ENCODE data around the gene LMCD1.

Gene LMCD1

DNA sequence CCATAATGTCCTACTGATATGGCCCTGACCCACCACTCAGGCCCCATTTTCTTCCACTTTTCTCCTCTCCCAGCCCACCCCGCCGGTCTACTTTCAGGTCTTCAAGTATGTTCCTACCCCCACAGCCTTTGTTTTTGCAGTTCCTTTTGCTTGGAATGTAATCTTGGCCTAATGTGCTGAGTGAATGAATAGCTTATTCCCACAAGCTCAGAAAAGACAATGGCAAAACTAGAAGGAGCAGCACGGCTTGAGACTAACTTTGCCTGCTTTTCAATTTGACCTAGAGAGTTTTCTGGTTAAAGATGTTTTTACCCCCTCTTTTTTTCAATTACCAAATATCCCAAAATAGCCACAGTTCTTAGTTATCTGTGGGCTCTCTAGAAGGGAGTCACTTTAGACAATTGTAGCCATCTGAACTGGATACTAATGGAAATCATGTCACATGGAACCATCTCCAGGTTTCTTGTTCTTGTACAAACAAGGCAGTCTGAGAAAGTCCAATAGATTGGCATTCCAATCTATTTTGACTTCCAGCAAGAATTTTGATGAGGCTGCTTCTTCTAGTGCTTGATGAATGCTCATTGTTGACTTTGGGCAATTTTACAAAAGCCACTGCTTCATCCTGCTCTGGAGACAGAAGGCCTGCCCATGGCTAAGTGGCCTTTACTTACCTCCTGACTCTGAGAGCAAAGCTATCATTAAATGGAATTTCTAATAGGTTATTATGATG is 16.3 kb upstream of the LMCD1 start:
- DNase-seq: no peak

DNA sequence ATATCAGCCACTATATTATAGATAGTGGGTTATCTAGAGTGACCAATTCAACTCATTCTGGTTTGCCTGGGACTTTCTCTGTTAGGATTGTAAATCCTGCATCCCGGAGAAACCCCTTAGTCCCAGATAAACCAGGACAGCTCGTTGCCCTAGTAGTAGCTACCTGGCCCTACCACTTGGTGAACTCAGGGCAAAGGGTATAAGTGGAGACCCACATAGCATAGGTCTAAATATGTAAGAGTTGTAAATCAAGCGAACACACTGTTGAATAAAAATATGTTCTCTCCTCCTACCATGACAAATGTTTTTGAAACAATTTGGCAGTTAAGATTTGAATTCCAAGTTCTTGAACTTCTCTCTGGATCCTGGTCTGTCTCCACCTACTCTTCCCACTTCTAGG is 15.7 kb upstream of the LMCD1 start:
- no peak for DNase-seq

DNA sequence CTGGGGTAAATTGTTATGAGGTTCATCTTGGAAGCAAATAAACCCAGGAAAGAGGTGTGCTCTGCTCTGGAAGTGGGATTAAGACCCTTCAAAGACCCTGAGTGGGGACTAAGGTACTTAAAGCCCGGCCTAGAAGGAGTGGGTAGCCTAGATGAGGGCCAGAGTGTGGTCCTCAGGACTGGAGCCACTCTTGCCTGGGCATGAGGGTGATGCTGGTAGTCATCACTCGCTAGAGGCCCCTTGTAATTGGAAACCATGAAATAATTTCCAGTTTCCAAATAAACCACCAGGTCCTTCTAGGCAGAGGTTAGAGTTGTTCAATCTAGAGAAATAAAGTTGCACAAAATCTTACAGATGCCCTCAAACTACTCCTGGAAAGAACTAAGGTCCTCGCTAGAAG is 15.2 kb upstream of the LMCD1 start:
- DNase-seq: no peak

DNA sequence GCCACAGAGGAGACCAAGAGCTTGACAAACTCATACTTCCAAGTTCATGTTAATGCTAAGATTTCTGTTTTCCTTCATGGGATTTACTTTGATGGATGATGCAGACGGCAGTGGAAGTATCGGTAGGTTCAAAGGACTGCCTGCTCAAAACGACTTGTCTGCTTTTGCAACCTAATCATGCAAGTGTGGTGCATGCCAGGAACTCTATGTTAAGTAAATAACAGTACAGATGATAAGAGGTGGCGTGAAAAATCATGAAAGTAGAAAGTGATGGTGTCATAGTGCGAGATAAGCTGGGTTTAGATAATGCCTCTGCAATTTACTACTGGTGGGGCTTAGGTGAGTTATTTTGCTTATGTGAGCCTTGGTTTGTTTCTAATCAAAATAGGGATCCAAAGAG is 14.7 kb upstream of the LMCD1 start:
- no peak for DNase-seq

DNA sequence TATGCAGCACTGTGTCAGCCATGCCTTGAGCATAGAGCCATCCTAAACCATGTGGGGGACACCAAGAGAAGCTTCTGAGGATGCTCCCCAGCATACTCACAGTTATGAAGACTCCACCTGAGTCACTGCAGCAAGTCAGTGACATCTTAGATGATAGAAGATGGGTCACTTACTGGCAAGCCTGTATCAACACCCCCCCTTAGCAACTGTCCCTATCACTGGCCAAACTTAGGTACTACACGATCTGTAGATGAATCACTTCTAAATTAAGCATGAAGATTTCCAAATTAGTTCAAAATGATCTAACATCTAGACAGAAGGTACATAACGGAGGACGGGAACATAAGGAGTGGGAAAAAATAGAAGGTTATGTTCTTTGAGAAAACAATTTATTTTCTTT is 13.2 kb upstream of the LMCD1 start:
- DNase-seq: no peak

DNA sequence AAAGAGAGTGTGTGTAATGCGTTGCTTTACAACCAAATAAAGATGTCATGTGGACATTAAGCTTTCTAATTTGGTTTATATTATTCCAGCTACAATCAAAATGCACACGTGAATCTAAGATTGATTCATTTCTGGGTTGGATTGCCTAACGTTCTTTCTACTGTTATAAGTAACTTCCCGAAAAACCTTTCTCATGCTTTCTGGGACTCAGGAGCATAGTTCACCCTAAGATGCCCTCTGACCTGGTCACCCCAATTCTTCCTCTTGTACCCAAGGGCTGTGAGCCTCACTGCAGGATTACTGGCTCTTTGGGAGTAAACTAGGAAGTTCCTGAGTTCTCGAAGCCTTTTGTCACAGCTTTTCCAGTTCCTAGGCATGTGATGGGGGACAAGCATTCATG is 12.7 kb upstream of the LMCD1 start:
- DNase-seq: no peak

DNA sequence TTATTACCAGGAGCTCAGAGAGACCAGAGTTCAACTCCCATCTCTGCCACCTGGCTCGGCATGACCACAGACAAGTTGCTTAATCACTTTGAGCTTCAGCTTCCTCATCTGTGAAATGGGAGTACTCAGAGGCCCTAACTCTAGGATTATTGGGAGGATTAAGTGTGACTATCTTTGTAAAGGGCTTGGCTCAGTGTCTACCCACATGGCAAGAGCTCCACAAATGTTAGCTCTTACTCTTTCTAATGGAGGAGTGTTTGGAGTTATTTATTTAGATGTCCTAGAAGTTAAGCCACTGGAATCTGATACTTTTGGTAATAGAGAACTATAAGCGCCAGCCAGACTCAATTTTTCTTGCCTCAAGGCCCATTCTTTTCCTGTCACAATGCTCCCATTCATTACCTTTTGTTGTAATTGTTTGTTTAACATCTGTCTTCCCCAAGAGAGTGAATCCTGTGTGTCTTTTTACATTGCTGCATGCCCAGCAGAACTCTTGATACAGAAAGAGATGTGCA is 12.3 kb upstream of the LMCD1 start:
- no peak for DNase-seq

DNA sequence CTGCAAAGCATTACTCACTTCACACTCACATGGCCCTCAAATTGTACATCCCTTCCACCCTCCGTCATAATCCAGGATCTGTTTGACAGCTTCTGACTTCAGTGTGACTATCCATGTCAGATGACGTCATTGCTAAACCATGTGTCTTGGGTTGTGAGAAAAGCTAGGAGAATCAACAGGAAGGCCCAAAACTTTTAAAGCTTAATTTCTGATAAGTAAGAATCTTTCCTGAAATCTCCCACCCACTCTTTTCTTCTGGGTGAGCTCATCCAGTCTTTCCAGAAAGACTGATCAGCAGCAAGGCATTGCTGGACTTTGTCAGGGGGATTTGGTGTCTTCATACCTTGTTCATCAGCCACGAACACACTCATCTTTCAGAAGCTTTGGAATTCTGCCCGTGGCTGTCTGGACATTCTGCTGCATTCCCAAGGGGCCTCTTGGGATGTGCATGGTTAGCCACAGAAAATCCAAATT is 11.5 kb upstream of the LMCD1 start:
- no peak for DNase-seq

DNA sequence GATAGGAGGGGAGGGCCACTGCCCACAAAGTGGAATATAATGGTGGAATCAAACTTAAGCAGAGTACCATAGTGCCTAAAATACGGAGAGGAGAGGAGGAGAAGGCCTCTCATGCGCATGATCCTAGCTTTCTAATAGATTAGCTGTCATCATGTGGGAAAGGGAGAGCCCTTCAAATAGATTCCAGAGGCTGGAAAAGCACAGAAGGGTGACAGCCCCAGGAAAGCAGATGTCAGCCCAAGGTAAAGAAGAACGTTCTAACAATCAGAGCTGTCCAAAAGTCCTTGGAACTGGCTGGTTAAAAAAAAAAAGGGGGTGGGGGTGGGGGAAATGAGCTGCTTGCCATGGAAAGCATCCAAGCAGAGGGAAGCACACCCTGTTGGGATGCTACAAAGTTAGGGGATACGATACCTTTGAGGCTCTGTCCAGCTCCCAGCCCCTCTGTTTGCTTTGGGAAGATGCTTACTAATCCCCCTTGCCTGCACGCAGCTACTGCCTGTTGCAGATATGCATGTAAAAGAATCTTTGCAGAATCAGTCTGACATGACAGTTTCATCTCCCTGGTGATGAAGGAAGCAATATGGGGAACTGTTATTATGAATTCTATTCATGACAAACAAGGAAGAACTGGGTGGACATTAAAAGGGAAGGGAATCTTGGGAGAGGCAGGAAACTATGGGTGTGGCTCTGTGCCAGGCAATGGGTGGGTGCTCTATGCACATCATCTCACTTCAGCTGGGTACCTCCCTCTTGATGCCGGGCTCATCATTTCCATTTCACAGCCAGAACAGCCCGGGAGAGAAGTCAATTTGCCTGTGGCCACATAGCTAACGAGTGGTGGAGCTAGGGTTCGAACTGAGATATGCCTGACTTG is 10.1 kb upstream of the LMCD1 start:
- DNase-seq: no peak

DNA sequence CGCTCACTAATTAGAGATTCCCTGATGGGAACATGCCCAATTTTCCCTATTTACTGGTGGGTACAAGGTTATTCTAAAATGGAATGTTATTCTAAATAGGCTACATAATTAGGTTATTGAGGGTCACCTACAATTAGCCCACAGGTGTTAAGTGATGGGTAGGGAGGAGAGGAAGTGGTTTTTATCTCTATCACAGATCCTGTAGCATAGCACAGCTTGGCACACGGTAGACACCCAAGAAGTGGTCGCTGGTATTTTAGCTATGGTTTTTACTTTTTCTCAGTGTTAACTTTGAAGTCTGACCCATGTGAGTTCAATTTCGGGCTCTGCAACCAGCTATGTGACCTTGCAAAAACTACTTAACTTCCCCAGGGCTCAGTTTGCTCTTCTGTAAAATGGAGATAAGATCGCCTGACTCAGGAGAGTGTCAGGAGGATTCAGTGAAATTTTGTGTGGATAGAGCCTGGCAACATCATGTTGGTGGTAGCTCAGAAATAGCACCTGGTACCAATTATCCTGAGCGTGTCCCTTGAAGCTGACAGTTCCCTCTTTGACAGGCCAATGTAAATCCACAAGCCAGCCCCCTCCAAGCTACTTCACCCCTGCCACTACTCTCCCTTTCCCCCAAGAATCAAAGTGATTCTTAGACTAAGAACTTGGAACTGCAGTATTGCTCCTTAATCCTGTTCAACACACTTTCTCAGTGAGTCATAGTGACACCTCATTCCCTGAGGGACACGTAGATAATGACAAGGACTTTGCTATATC is 8.7 kb upstream of the LMCD1 start:
- no peak for DNase-seq

DNA sequence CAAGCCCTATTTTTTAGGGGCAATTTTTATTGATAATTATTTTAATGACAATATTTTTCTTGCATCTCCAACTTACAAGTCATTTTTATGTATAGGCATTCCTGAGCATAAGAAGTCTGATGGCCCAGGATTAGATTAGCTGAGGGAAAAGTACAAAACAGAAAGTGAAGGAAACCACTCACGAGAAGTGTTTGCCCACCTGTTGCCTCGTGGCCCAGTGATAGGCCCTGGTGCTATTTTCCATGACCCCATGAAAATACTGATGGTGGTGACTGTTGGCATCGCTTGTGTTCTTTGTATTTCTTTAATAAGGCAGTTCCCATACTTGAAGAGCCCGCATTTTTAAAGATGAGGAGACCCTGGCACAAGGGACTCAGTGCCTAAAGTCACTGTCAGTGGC is 7.9 kb upstream of the LMCD1 start:
- DNase-seq: no peak

DNA sequence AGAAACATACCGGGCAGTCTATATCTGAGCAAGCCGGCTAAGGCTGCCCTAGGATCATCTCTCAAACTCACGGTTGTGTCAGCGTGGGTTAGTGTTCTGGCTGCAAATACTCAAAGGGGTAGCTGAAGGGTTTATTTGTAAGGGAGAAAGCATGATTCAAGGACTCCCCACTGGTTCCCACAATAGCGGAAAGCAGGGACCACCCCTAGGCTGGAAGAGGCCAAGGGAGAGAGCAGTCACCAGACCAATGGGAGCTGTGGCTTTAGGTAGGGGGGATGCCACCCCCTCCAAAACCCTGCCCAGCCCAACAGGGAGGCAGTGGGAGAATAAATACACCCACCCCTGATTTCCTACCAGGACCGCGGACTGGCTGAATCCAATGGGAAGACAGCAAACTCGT is 7.3 kb upstream of the LMCD1 start:
- no peak for DNase-seq

DNA sequence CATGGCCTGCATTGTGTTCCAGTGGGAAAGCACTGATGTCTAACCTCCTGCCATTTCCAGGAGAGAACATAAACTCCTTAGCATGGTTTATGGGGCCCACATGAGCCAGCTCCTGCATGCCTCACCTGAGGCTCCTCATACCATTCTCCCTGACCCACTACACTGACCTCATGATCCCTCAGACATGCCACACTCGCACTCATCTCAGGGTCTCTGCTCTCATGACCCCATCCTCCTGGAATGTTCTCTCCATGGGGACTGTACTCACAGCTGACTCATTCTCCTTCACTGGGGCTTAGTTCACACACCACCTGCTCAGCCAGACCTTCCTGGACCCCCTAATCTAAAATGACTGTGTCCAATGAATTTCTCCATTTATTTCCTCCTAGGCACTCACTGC is 4.0 kb upstream of the LMCD1 start:
- no peak for DNase-seq

DNA sequence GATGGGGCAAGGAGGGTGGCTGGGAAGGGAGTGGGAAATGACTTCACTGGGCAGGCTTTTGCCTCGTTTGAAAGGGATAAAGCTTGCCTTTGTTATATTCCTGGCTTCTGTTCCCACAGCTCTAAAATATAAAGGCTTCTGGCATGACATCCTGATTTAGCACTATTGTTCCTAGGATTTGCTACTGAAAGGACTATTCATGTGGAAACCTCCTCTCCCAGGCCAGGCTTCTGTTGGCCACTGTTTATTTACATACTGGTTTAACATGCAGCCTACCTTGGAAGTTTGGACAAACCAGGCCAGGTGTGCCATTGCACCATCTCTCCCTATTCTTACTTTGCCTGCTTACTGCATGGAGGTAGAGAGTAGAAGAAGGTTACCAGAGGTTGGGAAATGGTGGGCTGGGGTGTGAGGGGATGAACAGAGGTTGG is 2.4 kb upstream of the LMCD1 start:
- DNase-seq: no peak

DNA sequence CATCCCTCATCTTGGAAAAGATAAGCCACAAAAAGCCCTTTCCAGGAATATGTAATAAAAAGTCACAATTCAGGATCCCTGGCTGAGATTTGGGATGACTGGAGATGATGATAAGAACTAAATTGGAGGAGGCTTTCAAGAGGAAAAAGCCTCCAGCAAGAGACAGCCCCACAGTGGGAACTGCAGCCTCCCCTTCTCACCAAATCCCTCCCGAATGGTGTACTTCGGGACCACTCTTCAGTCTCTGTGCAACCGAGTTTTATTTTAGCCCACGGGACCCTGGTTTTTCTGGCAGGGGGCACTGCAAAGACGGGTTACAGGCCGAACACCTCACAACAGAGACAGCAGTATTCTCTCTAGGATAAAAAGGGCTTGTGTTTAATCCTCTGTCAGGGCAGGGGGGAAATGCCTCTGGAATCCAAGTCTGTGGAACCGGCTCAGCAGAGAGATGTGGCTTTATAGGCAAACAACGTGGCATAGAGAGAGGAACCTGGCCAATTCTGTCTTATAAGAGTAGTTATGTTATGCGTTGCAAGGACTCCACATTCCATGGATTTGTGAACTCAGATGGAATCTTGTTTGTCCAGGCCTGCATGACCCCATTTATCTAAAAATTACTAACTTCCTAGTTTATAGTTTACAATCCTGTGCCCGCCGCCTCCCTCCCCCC is 1.2 kb upstream of the LMCD1 start:
- DNase-seq: no peak

DNA sequence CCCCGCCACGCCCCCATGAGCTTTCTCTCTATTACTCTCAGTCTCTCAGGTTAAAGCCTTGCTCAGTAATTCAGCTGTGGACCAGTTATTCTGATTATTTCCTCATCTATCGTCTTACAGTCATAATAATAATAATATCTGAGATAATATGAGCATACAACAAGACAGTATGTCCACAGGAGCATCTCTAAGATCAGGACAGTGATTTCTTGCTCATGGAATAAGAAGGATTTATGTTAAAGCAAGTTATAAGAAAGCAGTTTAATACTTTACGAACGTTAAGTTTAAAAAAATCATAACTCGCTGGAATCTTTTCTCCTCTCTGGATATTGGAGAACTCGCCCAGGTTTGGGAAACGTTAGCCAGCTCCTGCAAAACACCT is 643 bp upstream of the LMCD1 start:
- no peak for DNase-seq

DNA sequence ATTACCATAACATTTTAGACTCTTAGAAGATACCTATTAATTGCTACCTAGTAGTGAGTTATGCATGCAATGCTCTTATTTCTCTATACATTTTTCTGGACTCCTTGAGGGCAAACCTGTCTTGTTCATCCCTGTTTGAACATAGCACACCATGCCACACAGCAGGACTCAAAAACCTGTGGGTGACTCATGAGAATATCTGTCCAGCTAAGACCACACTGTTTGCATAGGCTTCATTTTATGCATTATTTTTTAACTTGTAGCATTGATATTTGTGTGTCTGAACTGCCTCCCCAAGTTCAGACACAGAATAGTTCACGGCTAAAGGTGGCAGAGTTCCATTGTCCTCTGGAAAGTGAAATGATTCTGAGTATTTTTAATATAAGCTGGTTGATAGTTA is 1.8 kb downstream of the LMCD1 start:
- DNase-seq: no peak

DNA sequence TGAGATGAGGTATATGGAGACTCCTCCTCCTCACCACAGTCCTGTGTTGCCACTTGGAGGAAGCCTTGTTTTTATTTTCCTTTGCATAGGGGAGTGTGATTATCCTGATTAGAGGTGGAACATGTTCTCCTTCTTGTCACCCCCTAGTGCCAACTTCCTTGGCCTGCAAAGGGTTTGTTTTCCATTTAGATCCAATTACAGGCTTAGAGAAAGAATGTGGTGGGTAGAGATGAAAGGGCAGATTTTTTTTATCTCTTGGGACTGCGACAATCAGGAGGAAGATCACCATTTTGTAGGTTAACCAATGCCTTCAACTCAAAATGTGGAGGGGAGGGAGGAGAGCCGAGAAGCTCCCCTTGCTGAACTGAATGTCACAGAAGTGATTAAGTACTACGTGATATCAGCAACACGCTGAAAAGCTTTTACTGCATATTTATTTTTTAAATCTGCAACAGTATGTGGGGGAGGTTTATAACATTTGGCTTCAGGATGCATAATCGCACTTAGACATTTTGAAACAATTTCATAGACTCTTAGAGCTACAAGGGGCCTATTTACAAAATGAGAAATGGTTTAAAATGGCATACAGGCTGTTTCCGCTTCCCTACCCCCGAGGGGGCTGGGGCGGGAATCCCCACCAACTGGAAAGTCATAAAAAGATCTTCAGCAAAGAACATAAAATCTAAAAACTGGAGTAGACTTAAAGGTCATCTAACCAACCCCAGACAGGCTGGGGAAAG is 2.4 kb downstream of the LMCD1 start:
- no peak for DNase-seq

DNA sequence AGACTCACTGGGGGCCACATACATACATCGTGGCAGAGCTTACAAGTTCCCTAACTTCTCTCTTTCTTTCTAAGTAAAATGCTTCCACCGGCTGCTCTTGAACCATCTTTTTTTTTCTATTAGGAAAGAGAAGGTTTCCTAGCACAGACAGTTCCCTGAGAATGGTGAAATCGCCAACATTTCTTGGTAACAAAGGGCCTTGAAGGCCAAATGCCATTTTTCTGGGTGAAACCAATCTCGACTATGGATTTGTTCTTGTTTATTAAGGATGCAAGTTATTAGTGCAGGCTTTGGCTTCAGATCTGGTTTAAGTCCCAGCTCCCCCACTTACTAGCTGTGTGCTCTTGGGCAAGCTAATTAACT is 3.0 kb downstream of the LMCD1 start:
- DNase-seq: no peak

DNA sequence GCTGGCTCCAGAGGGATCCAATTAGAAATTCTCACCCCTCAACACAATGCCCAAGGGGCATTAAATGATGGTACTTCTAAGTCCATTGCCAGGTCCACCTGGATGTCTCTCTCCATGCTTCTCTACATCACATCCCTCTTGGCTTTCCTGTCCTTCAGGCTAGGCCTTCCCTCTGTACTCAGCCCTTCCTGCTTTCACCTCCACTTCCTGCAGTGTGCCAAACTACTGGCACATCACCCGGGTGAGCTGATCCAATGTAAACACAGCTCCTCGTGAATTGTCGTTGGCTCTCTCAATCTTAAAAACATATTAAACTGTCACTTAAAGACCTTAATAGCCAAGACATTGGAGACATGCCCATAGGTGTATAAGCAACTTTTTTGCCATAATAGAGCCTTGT is 4.0 kb downstream of the LMCD1 start:
- no peak for DNase-seq

DNA sequence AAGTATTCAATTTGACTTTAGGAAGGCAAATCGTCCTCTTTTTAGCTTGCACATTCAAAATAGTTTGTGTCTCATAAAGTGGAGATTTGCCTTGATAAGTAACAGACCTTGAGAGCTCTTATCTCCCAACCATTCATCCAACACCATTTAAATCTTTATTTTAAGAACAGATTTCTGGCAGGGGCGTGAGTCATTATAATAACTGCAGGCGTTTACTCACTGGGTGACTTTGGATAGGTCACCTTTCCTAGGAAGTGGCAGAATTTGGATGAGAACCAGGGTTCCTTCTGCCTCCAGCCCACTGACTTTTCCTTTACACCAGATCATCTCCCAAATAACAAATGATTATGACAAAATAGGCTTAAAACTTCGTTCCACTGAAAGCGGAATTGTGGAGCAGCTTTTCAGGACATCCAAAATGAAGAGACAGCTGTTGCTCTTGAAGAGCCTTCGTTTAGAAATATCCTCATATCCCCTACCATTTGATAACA is 5.0 kb downstream of the LMCD1 start:
- no peak for DNase-seq

DNA sequence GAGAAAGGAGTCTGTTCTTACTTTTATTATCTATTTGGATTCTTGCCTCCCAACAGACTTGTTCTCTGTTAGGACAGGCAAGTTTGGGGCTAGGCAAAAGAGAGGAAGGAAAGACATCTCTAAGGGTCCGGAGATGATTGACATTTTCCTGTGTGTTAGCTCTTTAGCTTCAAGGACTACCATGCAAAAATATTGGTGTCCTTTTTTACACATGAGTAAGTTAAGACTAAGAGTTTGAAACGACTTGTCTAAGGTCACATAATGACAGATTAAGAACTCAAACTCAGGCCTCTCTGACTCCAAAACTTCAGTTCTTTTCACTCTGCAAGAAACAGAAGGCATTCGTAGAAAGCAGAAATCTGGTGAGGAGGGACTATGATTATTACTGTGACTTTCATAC is 5.9 kb downstream of the LMCD1 start:
- no peak for DNase-seq

Measured in activated naive CD4-positive, alpha-beta T cell (primary cell).